ENCODE data around the gene DDIAS. TPM values are rescaled to one million over a fixed set of nuclear protein-coding genes. Genes with fewer than 3 reads are reported as not detected.
"Not testable (repeated sequence)": the region's sequence is repeated elsewhere in the genome, so short reads cannot be mapped to it uniquely, and the experiment has no call there.

DDIAS gene, protein sequence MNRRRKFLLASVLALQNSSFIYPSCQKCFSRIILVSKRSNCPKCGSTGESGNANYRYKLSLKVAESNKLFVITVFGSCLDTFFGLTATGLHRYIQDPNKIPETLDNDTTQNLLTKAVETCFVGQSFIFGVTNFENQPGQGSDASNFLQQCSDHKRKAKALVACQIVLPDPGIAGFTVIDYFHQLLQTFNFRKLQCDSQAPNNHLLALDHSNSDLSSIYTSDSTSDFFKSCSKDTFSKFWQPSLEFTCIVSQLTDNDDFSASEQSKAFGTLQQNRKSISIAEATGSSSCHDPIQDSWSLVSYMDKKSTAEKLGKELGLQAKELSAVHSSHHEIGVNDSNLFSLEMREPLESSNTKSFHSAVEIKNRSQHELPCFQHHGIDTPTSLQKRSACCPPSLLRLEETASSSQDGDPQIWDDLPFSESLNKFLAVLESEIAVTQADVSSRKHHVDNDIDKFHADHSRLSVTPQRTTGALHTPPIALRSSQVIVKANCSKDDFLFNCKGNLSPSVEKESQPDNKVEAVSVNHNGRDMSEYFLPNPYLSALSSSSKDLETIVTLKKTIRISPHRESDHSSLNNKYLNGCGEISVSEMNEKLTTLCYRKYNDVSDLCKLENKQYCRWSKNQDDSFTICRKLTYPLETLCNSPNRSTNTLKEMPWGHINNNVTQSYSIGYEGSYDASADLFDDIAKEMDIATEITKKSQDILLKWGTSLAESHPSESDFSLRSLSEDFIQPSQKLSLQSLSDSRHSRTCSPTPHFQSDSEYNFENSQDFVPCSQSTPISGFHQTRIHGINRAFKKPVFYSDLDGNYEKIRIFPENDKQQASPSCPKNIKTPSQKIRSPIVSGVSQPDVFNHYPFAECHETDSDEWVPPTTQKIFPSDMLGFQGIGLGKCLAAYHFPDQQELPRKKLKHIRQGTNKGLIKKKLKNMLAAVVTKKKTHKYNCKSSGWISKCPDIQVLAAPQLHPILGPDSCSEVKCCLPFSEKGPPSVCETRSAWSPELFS
- 3.7 TPM for total RNA-seq

- peak; percentile 99 for DNase-seq
Measured at GRCh38 chr11:82901165-82901921, at the start of gene DDIAS. DDIAS (plus strand) TSS chr11:82901736; CDS start chr11:82914739, 13,003 bp downstream.

- no peak for DNase-seq
Measured at GRCh38 chr11:82854242-82854641, 47.3 kb upstream of the DDIAS start.

GRCh38 chr11:82854916-82855315 lies 46.6 kb upstream of the DDIAS start:
- DNase-seq = not testable (repeated sequence)

- no peak for DNase-seq
Measured at GRCh38 chr11:82855616-82856015, 45.9 kb upstream of the DDIAS start.

- no peak for DNase-seq
Measured at GRCh38 chr11:82857145-82857544, 44.4 kb upstream of the DDIAS start.

DNA sequence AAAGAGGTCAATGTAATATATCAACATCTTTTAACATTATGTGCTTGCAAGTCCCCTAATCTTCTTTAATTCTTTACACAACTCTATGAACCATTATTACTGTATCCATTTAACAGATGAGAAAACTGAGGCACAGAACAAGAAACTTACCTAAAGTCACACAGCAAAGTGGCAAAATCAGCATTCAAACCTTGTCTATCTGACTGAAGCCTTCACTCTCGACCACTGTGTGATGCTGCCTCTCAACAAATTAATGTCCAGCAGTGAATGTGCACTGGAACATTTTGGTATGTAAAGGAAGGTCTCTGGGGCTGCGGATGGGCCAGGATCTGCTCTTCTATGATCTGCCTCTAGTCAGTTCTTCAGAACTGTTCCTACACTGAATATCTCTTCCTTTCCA lies 43.4 kb upstream of the DDIAS start:
- DNase-seq = no peak

DNA sequence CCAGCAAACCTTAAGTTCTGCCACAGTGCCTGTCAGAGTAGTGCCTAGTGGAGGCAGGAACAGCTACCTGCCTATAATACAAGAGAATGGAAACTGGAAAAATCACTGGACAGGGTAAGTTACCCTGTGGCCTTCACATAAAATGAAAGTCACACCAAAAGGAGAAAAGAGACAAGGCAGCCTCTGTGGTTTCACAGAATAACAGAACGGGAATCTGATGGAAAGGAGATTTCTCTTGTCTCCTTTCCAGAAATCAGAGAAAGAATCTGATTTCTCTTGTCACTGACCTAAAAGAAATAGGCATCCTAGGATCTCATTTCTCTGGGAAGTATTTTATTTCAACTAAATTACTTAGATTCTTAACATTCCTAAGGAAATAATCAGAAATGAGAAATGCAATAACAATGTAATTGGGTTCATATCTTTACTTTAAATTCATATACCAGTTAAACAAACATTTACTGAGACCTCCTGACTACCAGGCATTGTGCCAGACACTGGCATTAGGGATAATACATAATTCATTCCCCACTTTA lies 42.9 kb upstream of the DDIAS start:
- no peak for DNase-seq

DNA sequence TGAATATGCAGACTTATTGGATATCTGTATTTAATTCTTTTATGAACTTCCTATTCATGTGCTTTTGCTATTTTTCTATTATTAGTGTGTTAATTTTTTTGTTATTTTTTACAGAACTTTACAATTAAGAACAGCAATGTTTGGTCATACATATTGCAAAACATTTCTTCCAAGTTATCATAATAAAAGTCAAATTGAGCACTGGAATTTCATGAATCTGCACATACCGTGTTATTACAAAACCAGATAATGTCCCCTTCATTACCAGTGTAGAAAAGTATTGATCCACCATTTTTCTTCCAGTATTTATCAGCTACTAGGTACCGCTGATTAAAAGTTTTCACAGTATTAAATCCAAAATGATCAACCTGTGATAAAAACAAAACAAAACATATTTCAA lies 41.8 kb upstream of the DDIAS start:
- DNase-seq = no peak

- DNase-seq = no peak
Measured at GRCh38 chr11:82862379-82862778, 39.2 kb upstream of the DDIAS start.

DNA sequence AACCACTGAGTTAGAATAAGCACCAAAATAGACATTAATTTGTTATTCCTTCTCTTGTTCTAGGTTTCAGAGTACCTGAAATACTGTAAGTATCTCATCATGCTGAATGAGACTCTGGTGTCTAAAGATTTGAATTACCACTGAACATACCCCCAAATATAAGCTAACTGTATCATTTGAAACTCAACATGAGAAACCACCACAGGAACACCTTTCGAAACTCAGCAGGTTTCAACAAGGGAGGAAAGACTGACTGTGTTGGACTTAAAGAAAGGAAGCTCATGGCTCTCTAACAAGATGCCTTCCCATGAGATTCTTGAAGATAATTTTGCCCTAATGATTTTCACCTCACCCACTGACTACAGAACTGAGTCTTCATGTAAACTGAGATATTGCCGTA lies 38.3 kb upstream of the DDIAS start:
- DNase-seq = no peak

DNA sequence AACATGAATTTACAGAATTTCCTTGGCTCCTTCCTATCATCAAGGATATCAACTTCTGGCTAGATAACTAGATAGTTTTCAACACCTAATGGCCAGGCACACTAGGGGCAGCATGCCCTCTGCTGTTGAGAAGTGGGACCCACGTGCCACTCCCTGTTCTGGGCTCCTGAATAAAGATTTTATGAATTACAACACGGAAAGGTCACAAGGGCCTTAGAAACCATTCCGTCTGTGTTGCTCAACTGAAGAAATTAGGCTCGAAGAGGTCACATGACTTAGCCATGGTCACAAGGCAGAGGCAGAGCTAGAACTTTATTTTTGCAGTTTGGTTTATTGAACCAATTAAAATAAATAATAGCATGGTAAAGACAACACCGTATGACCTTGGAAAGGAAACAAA lies 37.3 kb upstream of the DDIAS start:
- DNase-seq = peak; percentile 34

- DNase-seq = no peak
Measured at GRCh38 chr11:82865841-82866240, 35.7 kb upstream of the DDIAS start.

DNA sequence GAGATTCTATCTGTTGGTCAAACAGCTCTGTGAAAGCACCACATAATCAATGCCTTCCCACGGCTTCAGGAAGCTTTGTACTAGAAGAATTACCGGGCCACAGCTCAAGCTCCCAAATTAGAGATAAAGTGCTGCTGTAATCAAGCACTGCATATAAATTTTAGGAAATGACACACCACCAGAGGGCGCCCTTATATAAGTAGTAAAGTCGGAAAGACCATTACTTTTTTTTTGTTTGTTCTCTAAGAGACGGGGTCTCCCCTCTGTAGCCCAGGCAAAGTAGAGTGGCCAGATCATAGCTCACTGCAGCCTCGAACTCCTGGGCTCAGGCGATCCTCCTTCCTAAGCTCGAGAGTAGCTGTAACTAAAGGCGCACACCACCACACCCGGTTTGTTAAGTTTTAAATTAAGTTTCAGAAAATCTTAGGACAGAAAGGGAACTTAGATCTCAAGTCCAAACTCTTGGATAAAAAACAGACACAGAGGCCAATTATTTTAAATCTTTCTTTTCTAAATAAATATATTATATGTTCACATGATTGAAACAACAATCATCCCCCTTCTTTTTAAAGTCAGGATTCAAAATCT lies 33.9 kb upstream of the DDIAS start:
- peak; percentile 91 for DNase-seq

GRCh38 chr11:82869657-82870056 lies 31.9 kb upstream of the DDIAS start:
- no peak for DNase-seq

GRCh38 chr11:82871646-82872045 lies 29.9 kb upstream of the DDIAS start:
- DNase-seq = no peak

DNA sequence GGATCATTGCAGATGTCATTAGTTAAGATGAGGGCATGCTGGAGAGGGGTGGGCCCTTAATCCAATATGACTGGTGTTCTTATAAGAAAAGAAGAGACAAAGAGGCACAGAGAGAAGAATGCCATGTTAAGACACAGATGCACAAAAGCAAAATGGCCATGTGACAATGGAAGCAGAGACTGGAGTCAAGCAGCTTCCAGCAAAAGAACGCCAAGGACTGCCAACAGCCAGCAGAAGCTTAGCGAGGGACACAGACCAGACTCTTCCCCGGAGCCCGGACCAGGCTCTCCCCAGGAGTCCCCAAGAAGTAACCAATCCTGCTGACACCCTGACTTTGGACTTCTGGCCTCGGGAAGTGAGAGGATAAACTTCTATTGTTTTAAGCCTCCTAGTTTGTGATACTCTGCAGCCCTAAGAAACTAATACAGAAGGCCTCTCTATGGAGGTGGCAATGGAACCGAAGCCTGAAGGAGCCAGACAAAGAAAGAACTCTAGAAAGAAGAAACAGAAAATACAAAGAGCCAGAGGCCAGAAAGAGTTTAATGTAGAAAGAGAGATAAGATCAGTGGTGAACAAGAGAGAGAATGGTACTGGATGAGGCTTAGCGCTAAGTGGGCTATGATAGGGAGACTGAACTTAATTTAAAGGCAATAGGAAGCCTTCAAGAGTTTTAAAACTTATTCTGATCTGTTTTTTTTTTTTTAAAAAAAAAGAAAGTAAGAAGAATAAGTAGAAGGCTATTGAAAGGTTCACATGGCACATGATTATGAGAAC lies 29.0 kb upstream of the DDIAS start:
- DNase-seq = no peak

GRCh38 chr11:82873919-82874333 lies 27.6 kb upstream of the DDIAS start:
- no peak for DNase-seq

DNA sequence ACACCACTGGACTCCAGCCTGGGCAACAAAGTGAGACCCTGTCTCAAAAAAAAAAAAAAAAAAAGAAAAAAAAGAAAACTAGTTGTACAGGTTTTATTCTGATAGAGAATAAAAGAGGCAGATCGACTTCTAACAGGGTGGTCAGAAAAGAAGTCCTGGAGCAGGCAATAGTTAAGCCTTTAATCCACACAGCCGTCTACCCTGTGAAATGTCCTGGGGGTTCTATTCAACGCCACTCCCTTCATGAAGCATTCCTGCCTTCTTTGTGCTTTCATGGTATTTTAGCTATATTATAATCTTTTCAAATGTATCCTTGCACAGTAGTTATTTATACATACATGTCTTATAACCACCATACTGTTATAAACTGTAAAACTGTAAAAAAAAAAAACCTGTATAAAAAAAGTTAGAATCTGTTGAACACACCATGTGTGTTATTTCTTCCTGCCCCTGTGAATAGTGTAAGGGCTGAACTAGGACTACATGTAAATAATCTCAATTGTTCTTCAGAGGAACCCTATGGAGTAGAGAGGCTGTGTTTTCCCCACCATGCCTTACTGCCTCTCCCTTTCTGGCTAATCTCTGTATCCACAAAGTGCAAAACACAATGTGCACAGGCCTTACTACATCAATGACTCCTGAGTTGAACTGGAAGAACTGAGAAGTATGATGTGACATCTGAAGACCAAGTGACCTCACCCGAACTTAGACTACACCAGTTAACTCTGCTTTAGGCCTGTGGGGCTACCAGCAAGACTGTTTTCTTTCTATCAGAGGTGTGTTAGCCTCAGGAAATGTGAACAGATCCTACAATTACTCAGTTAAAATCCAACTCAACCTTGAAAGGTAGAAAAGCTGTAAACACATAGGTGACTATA lies 26.7 kb upstream of the DDIAS start:
- no peak for DNase-seq

GRCh38 chr11:82883853-82884252 lies 17.7 kb upstream of the DDIAS start:
- no peak for DNase-seq

Data from tongue (tissue), 2 donors.